ENCODE measurements around the gene HEMGN. TPM values are rescaled to one million over a fixed set of nuclear protein-coding genes. Genes with fewer than 3 reads are reported as not detected.

HEMGN gene
- total and polyA plus RNA-seq, 4 donors, result 0.93 TPM; not detected in 3

GRCh38 chr9:97900738-97901565 is 37.0 kb downstream of the HEMGN start:
- DNase-seq (no peak), ATAC-seq (ENCODE audit: low FRiP score) (no peak)
- H3K4me3 ChIP-seq (ENCODE audit: low read length in 2 of 2), result no peak overlapping the region
- WGBS, 2 donors, result 35 to 42% methylated on average over 5 of the region's 5 CpGs
- no peaks in the 10 kb centered on the region for H3K27me3 ChIP-seq (ENCODE audit: control insufficient read depth in 1 of 2, insufficient read depth in 2 of 2, low read length in 1 of 2)
- no peaks in the 10 kb centered on the region for H3K4me1 ChIP-seq (ENCODE audit: control insufficient read depth in 1 of 2, insufficient read depth in 2 of 2, low read length in 2 of 2)
- H3K9me3 ChIP-seq (ENCODE audit: control insufficient read depth, low read length), result peaks cover under 1% of the 10 kb centered on the region
- H3K27ac ChIP-seq (ENCODE audit: low read depth in 1 of 2, low read length in 2 of 2), result no peak overlapping the region
- intact Hi-C loops (cut with DNase I), result loop anchor here (2.0 to 5.0 kb wide), 2 partner anchors 189 to 190 kb away; no protein-coding TSS in a partner anchor
- H3K36me3 ChIP-seq (ENCODE audit: control insufficient read depth in 1 of 2, insufficient read depth in 2 of 2, low read length in 1 of 2), result peaks cover 4 to 7% of the 10 kb centered on the region in 2 donors

- no peaks in the 10 kb centered on the region for H3K27me3 ChIP-seq (ENCODE audit: control insufficient read depth in 1 of 2, insufficient read depth in 2 of 2, low read length in 1 of 2)
- H3K4me1 ChIP-seq (ENCODE audit: control insufficient read depth in 1 of 2, insufficient read depth in 2 of 2, low read length in 2 of 2), result no peaks in the 10 kb centered on the region
- no peak overlapping the region for H3K4me3 ChIP-seq (ENCODE audit: low read length in 2 of 2)
- WGBS, 2 donors, result 83 to 84% methylated on average over 9 of the region's 9 CpGs
- peaks cover 2% of the 10 kb centered on the region for H3K9me3 ChIP-seq (ENCODE audit: control insufficient read depth, low read length)
- intact Hi-C loops (cut with DNase I), result loop anchor here (2.0 to 5.0 kb wide), 2 partner anchors 188 to 189 kb away; no protein-coding TSS in a partner anchor
- H3K27ac ChIP-seq (ENCODE audit: low read depth in 1 of 2, low read length in 2 of 2), result no peak overlapping the region
- peaks cover 4 to 9% of the 10 kb centered on the region in 2 donors for H3K36me3 ChIP-seq (ENCODE audit: control insufficient read depth in 1 of 2, insufficient read depth in 2 of 2, low read length in 1 of 2)
- ATAC-seq (ENCODE audit: low FRiP score) (no peak), DNase-seq (no peak)
Measured at GRCh38 chr9:97900103-97900737, 37.8 kb downstream of the HEMGN start.

DNA sequence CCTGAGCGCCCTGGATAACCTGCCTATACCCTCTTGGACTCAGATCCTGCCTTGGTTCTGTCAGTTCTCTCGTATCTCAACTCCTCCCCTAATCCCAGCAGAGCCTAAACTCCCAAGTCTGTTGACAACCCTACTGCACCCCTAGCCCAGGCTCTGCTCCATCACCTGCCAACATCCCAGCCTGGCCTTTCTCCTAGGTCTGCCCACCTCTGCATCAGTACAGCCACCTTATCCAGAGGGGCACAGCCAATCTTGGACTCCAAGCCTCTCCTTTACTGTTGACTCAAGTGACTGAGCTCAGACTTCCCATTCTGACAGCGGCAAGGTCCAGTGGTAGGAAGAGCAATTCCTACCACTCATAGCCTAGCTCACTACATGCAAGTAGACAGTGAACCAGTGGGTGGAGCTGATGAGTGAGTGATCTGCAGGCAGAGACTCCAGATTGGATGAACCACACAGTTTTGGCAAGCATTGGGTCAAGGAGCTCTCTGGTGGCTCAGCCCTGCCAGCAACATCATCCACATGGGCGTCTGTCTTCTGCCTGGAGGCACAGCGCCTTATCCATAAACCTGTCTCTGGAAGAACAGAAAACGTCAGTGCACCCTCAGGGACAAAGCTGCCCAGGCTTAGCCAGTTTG is 42.2 kb downstream of the HEMGN start:
- Histone ChIP-seq H3K36me3 (ENCODE audit: control insufficient read depth in 1 of 2, insufficient read depth in 2 of 2, low read length in 1 of 2) (peaks cover 0 to 7% of the 10 kb centered on the region in 2 donors), H3K27me3 (ENCODE audit: control insufficient read depth in 1 of 2, insufficient read depth in 2 of 2, low read length in 1 of 2) (no peaks in the 10 kb centered on the region), H3K4me3 (ENCODE audit: low read length in 2 of 2) (no peak overlapping the region), H3K9me3 (ENCODE audit: control insufficient read depth, low read length) (peaks cover 5% of the 10 kb centered on the region), H3K4me1 (ENCODE audit: control insufficient read depth in 1 of 2, insufficient read depth in 2 of 2, low read length in 2 of 2) (no peaks in the 10 kb centered on the region), H3K27ac (ENCODE audit: low read depth in 1 of 2, low read length in 2 of 2) (no peak overlapping the region)
- DNase-seq, result no peak
- 78 to 79% methylated on average over 6 of the region's 6 CpGs for WGBS, 2 donors
- no peak for ATAC-seq (ENCODE audit: low FRiP score)
- intact Hi-C loops (cut with DNase I), result no loop called here

- Histone ChIP-seq H3K27me3 (ENCODE audit: control insufficient read depth in 1 of 2, insufficient read depth in 2 of 2, low read length in 1 of 2) (no peaks in the 10 kb centered on the region), H3K9me3 (ENCODE audit: control insufficient read depth, low read length) (peaks cover 5% of the 10 kb centered on the region), H3K4me3 (ENCODE audit: low read length in 2 of 2) (no peak overlapping the region), H3K27ac (ENCODE audit: low read depth in 1 of 2, low read length in 2 of 2) (no peak overlapping the region), H3K36me3 (ENCODE audit: control insufficient read depth in 1 of 2, insufficient read depth in 2 of 2, low read length in 1 of 2) (peaks cover 0 to 7% of the 10 kb centered on the region in 2 donors), H3K4me1 (ENCODE audit: control insufficient read depth in 1 of 2, insufficient read depth in 2 of 2, low read length in 2 of 2) (no peaks in the 10 kb centered on the region)
- ATAC-seq (ENCODE audit: low FRiP score), result no peak
- DNase-seq, result no peak
- intact Hi-C loops (cut with DNase I), result no loop called here
- WGBS, 2 donors, result 88 to 92% methylated on average over 1 of the region's 1 CpG
Measured at GRCh38 chr9:97895211-97895610, 42.8 kb downstream of the HEMGN start.

GRCh38 chr9:97892421-97892820 is 45.6 kb downstream of the HEMGN start:
- no peak overlapping the region for H3K4me3 ChIP-seq (ENCODE audit: low read length in 2 of 2)
- H3K27ac ChIP-seq (ENCODE audit: low read depth in 1 of 2, low read length in 2 of 2), result no peak overlapping the region
- H3K9me3 ChIP-seq (ENCODE audit: control insufficient read depth, low read length), result peaks cover 5% of the 10 kb centered on the region
- WGBS, 2 donors, result 83 to 87% methylated on average over 2 of the region's 2 CpGs
- no peaks in the 10 kb centered on the region for H3K4me1 ChIP-seq (ENCODE audit: control insufficient read depth in 1 of 2, insufficient read depth in 2 of 2, low read length in 2 of 2)
- DNase-seq, result no peak
- H3K27me3 ChIP-seq (ENCODE audit: control insufficient read depth in 1 of 2, insufficient read depth in 2 of 2, low read length in 1 of 2), result no peaks in the 10 kb centered on the region
- ATAC-seq (ENCODE audit: low FRiP score), result no peak
- intact Hi-C loops (cut with DNase I), result no loop called here
- peaks cover 0 to 5% of the 10 kb centered on the region in 2 donors for H3K36me3 ChIP-seq (ENCODE audit: control insufficient read depth in 1 of 2, insufficient read depth in 2 of 2, low read length in 1 of 2)

DNA sequence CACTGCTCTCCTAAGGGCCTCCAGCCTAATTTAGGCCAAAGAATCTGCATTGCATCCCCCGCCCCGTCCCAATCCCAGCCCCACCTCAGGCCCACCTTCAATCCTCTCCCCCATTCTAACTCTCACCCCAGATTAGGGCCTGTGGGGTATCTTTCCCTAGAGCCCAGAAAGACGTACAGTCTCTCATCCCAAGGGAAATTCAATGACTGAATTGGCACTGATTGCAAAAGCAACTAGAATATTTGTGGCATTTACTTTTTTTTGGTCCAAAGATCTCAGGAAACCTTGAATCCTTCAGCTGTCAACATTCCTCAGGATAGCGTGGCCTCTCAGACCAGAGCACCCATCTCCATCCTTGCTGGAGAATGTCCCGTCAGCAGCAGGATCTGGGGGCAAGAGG is 46.2 kb downstream of the HEMGN start:
- ATAC-seq (ENCODE audit: low FRiP score) (no peak), DNase-seq (no peak)
- Histone ChIP-seq H3K27ac (ENCODE audit: low read depth in 1 of 2, low read length in 2 of 2) (no peak overlapping the region), H3K9me3 (ENCODE audit: control insufficient read depth, low read length) (peaks cover 5% of the 10 kb centered on the region), H3K4me1 (ENCODE audit: control insufficient read depth in 1 of 2, insufficient read depth in 2 of 2, low read length in 2 of 2) (no peaks in the 10 kb centered on the region), H3K36me3 (ENCODE audit: control insufficient read depth in 1 of 2, insufficient read depth in 2 of 2, low read length in 1 of 2) (peaks cover 0 to 5% of the 10 kb centered on the region in 2 donors), H3K4me3 (ENCODE audit: low read length in 2 of 2) (no peak overlapping the region), H3K27me3 (ENCODE audit: control insufficient read depth in 1 of 2, insufficient read depth in 2 of 2, low read length in 1 of 2) (no peaks in the 10 kb centered on the region)
- intact Hi-C loops (cut with DNase I), result no loop called here
- 47 to 53% methylated on average over 5 of the region's 5 CpGs for WGBS, 2 donors

DNA sequence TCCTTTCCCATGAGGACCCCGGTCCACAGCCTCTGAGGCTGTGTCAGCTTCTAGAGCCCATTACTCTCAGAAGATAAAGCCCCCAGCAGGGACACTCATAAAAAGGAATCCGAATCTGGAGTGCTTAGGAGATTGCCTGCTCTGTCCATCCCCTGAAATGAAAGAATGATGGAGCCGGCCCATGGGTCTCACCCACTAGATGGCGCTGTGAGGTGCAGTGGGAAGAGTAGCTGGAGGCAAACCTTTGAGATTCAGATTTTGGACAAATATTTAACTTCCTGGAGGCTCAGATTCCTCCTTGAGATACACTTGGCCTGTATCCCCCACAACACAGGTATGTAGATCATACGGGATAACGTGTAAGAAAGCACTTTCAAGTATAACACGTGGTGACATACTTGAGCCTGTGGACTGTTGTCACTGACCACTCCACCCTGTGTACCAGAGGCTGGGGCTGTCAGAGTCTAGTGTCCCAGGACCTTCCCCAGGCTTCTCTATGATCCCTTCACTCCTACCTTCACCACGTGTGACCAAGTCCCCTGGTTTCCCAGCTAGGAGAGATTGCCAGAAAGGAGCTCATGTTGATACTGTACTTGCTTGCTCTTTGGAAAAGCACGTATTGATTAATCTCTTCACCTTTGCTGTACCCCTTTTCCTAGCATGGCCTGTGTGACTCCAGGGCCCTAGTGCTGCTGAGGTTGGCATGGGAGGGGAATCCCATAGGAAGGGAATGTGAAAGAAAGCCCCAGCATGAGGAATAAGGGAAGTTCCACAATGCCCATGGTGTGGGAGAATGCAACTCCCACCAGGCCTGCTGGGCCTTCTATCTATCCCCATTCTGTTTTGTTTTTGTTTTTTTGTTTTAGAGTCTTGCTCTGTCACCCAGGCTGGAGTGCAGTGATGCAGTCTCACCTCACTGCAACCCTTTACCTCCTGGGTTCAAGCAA is 47.8 kb downstream of the HEMGN start:
- no peak for DNase-seq
- ATAC-seq (ENCODE audit: low FRiP score), result no peak
- H3K27ac ChIP-seq (ENCODE audit: low read depth in 1 of 2, low read length in 2 of 2), result no peak overlapping the region
- H3K9me3 ChIP-seq (ENCODE audit: control insufficient read depth, low read length), result peaks cover 3% of the 10 kb centered on the region
- no peaks in the 10 kb centered on the region for H3K4me1 ChIP-seq (ENCODE audit: control insufficient read depth in 1 of 2, insufficient read depth in 2 of 2, low read length in 2 of 2)
- H3K36me3 ChIP-seq (ENCODE audit: control insufficient read depth in 1 of 2, insufficient read depth in 2 of 2, low read length in 1 of 2), result no peaks in the 10 kb centered on the region
- WGBS, 2 donors, result 48% methylated on average over 9 of the region's 9 CpGs
- intact Hi-C loops (cut with DNase I), result no loop called here
- no peak overlapping the region for H3K4me3 ChIP-seq (ENCODE audit: low read length in 2 of 2)
- no peaks in the 10 kb centered on the region for H3K27me3 ChIP-seq (ENCODE audit: control insufficient read depth in 1 of 2, insufficient read depth in 2 of 2, low read length in 1 of 2)

DNA sequence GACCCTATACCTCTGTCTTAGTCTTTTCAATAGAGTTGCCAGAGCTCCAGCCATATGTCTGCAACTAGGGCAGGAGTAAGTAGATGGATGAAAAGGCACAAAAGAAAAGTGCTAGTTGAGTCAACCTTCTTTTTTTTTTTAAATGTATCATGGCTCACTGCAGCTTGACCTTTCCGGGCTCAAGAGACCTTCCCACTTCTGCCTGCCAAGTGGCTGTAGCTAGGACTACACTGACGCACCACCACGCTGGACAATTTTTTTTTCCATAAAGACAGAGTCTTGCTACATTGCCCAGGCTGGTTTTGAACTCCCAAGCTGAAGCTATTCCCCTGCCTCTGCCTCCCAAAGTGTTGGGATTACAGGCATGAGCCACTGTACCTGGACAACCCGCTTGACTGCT is 57.6 kb downstream of the HEMGN start:
- no peak for DNase-seq
- no peaks in the 10 kb centered on the region for H3K27me3 ChIP-seq (ENCODE audit: control insufficient read depth in 1 of 2, insufficient read depth in 2 of 2, low read length in 1 of 2)
- H3K9me3 ChIP-seq (ENCODE audit: control insufficient read depth, low read length), result no peaks in the 10 kb centered on the region
- WGBS, 2 donors, result 61 to 73% methylated on average over 4 of the region's 4 CpGs
- H3K36me3 ChIP-seq (ENCODE audit: control insufficient read depth in 1 of 2, insufficient read depth in 2 of 2, low read length in 1 of 2), result no peaks in the 10 kb centered on the region
- no peak overlapping the region for H3K4me3 ChIP-seq (ENCODE audit: low read length in 2 of 2)
- intact Hi-C loops (cut with DNase I), result no loop called here
- no peaks in the 10 kb centered on the region for H3K4me1 ChIP-seq (ENCODE audit: control insufficient read depth in 1 of 2, insufficient read depth in 2 of 2, low read length in 2 of 2)
- no peak overlapping the region for H3K27ac ChIP-seq (ENCODE audit: low read depth in 1 of 2, low read length in 2 of 2)
- no peak for ATAC-seq (ENCODE audit: low FRiP score)
